PC-9 (cell line): ENCODE measurements around the gene PRDM16. TPM values are rescaled to one million over a fixed set of nuclear protein-coding genes. Genes with fewer than 3 reads are reported as not detected.

Experiments used
- BruUV-seq: library from RNA; stranded (reverse); fragments of 400-500 nt; replicated peaks from 2 replicates; lab custom pipeline; 2021; lab: Mats Ljungman, UMichigan
- CTCF ChIA-PET: fragments of 300-600 bp; sonication (Branson Sonifier 250); formaldehyde crosslinking; loops from one replicate; lab custom pipeline; 2022; ENCODE audit warnings: antibody characterized with exemption; lab: Charles Lee
- POLR2A ChIA-PET: fragments of 300-600 bp; sonication (Branson Sonifier 250); formaldehyde crosslinking; loops from one replicate; lab custom pipeline; 2022; ENCODE audit warnings: antibody characterized with exemption; ENCODE audit not compliant: unreplicated experiment; lab: Charles Lee
- DNase-seq, 2 experiments: peaks; one replicate each; pipeline versions ENCODE4 v3.0.0 to v3.0.0-alpha.2; 2015 to 2022; ENCODE audit warnings: mixed read lengths in 1 of 2
- H2AFZ ChIP-seq: fragments of 200-600 bp; sonication (generic); 2 replicates; pipeline ENCODE4 v1.8.1; 2017; ENCODE audit warnings: antibody characterized with exemption
- H3F3A ChIP-seq: fragments of 200-600 bp; sonication (generic); 2 replicates; pipeline ENCODE4 v1.8.1; 2017; ENCODE audit warnings: antibody characterized with exemption, mild to moderate bottlenecking, low read depth; ENCODE audit not compliant: insufficient read depth
- H3K27ac ChIP-seq: fragments of 200-600 bp; sonication (generic); 2 replicates; pipeline ENCODE4 v1.6.1; 2016; ENCODE audit warnings: mixed run types
- H3K27me3 ChIP-seq: fragments of 200-600 bp; sonication (generic); 2 replicates; pipeline ENCODE4 v1.6.1; 2016; ENCODE audit warnings: low read depth, mixed run types; ENCODE audit not compliant: insufficient read depth
- H3K36me3 ChIP-seq: fragments of 200-600 bp; sonication (generic); 2 replicates; pipeline ENCODE4 v1.6.1; 2016; ENCODE audit warnings: low read depth, mixed run types
- H3K4me1 ChIP-seq: fragments of 200-600 bp; sonication (generic); replicated peaks from 2 replicates; pipeline ENCODE4 v1.6.1; 2016; ENCODE audit warnings: mixed run types; ENCODE audit not compliant: insufficient read depth
- H3K4me2 ChIP-seq: fragments of 200-600 bp; sonication (generic); 2 replicates; pipeline ENCODE4 v1.6.1; 2017; ENCODE audit warnings: mixed run types
- H3K4me3 ChIP-seq: fragments of 200-600 bp; sonication (generic); 2 replicates; pipeline ENCODE4 v1.6.1; 2016; ENCODE audit warnings: mixed run types
- H3K79me2 ChIP-seq: fragments of 200-600 bp; sonication (generic); 2 replicates; pipeline ENCODE4 v1.6.1; 2017; ENCODE audit warnings: low read depth, mixed run types
- H3K9me2 ChIP-seq: fragments of 200-600 bp; sonication (generic); 2 replicates; pipeline ENCODE4 v1.8.1; 2017; ENCODE audit warnings: mild to moderate bottlenecking; ENCODE audit not compliant: insufficient read depth
- H3K9me3 ChIP-seq: fragments of 200-600 bp; sonication (generic); 2 replicates; pipeline ENCODE4 v1.8.1; 2016; ENCODE audit warnings: low read depth; ENCODE audit not compliant: insufficient read depth
- H4K20me1 ChIP-seq: fragments of 200-600 bp; sonication (generic); 2 replicates; pipeline ENCODE4 v1.8.1; 2017; ENCODE audit not compliant: insufficient read depth
- EZH2 ChIP-seq: fragments of 200-600 bp; sonication (generic); IDR thresholded peaks from 2 replicates; pipeline ENCODE4 v1.8.0; 2017; ENCODE audit warnings: antibody characterized with exemption, low read depth
- intact Hi-C: fragments of 100-400 bp; cut with micrococcal nuclease; formaldehyde crosslinking; loops from one replicate; pipeline ENCODE4 v1.10.0; 2022; ENCODE audit not compliant: unreplicated experiment
- total RNA-seq: library from RNA; stranded (reverse); gene quantifications from 2 replicates; pipeline ENCODE4 v1.2.3, GENCODE V29; 2021
- TF ChIP-seq, protein P1 (sequence below): fragments of 200-600 bp; sonication (generic); conservative IDR thresholded peaks from 2 replicates; pipeline ENCODE4 v1.6.1; 2017; ENCODE audit warnings: mixed run types, antibody characterized with exemption, mild to moderate bottlenecking, moderate library complexity

PRDM16 gene
- total RNA-seq, 1 experiment from 2014 or later = not detected

GRCh38 chr1:3022511-3022973, 46.5 kb upstream of the PRDM16 start:
- TF ChIP-seq, protein P1, sequence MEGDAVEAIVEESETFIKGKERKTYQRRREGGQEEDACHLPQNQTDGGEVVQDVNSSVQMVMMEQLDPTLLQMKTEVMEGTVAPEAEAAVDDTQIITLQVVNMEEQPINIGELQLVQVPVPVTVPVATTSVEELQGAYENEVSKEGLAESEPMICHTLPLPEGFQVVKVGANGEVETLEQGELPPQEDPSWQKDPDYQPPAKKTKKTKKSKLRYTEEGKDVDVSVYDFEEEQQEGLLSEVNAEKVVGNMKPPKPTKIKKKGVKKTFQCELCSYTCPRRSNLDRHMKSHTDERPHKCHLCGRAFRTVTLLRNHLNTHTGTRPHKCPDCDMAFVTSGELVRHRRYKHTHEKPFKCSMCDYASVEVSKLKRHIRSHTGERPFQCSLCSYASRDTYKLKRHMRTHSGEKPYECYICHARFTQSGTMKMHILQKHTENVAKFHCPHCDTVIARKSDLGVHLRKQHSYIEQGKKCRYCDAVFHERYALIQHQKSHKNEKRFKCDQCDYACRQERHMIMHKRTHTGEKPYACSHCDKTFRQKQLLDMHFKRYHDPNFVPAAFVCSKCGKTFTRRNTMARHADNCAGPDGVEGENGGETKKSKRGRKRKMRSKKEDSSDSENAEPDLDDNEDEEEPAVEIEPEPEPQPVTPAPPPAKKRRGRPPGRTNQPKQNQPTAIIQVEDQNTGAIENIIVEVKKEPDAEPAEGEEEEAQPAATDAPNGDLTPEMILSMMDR = no peak
- peak; percentile 95; the same call in 1 of the 2 replicates for TF ChIP-seq EZH2
- no peak overlapping the region for H3K4me2 ChIP-seq
- BruUV-seq = no TSS peak
- H2AFZ ChIP-seq = no peak overlapping the region
- H3K9me3 ChIP-seq = peaks cover 3% of the 10 kb centered on the region; the same call in 1 of the 2 replicates
- H3F3A ChIP-seq = no peaks in the 10 kb centered on the region
- peaks cover 78% of the 10 kb centered on the region for H3K27me3 ChIP-seq
- H3K27ac ChIP-seq = no peak overlapping the region
- no peaks in the 10 kb centered on the region for H3K4me1 ChIP-seq
- no peaks in the 10 kb centered on the region for H4K20me1 ChIP-seq
- POLR2A ChIA-PET = no interaction called here
- CTCF ChIA-PET = interaction anchor here (0.6 kb wide), 1 partner anchor 302 kb away, joined by 23 read pairs; no protein-coding TSS in a partner anchor
- H3K79me2 ChIP-seq = no peaks in the 10 kb centered on the region
- intact Hi-C loops = no loop called here
- H3K9me2 ChIP-seq = no peaks in the 10 kb centered on the region
- no peaks in the 10 kb centered on the region for H3K36me3 ChIP-seq
- H3K4me3 ChIP-seq = no peak overlapping the region
- DNase-seq = no peak

DNA sequence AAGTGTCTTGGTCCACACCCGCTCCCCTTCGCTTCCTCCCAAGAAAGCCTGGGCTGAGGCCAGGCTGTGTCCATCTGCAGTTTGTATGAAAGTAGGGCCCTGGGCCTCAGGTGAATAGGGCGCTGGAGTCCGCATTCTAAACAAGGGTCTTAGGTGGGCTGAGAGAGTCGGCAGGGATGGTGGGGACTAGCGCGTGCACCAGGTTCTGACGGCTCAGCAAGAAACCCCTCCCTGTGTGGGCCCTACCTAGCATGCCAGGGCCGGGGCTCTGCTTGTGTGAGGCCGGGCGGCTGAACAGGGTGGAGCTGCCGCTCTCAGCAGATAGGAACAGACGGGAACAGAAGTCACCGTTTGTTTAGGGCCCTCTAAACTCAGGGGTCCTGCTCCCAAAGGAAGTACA, 46.0 kb upstream of the PRDM16 start:
- H3K36me3 ChIP-seq = no peaks in the 10 kb centered on the region
- no peak overlapping the region for H3K4me3 ChIP-seq
- POLR2A ChIA-PET = no interaction called here
- H3K4me2 ChIP-seq = no peak overlapping the region
- no peaks in the 10 kb centered on the region for H4K20me1 ChIP-seq
- no peaks in the 10 kb centered on the region for H3K4me1 ChIP-seq
- H3K79me2 ChIP-seq = no peaks in the 10 kb centered on the region
- no peaks in the 10 kb centered on the region for H3K9me2 ChIP-seq
- no peak overlapping the region for H3K27ac ChIP-seq
- BruUV-seq = no TSS peak
- peaks cover 78% of the 10 kb centered on the region for H3K27me3 ChIP-seq
- intact Hi-C loops = no loop called here
- no peaks in the 10 kb centered on the region for H3F3A ChIP-seq
- H3K9me3 ChIP-seq = peaks cover 3% of the 10 kb centered on the region; the same call in 1 of the 2 replicates
- TF ChIP-seq EZH2 = no peak; the same call in 1 of the 2 replicates
- TF ChIP-seq, protein P1 = no peak
- CTCF ChIA-PET = no interaction called here
- DNase-seq = no peak
- H2AFZ ChIP-seq = no peak overlapping the region

- TF ChIP-seq, protein P1 = no peak
- no peak for TF ChIP-seq EZH2
- H3K27me3 ChIP-seq = peaks cover 79% of the 10 kb centered on the region
- no peaks in the 10 kb centered on the region for H3K4me1 ChIP-seq
- no peak for DNase-seq
- no peak overlapping the region for H2AFZ ChIP-seq
- H3F3A ChIP-seq = no peaks in the 10 kb centered on the region
- no TSS peak for BruUV-seq
- no peak overlapping the region for H3K27ac ChIP-seq
- ChIA-PET CTCF (no interaction called here), POLR2A (no interaction called here)
- intact Hi-C loops = no loop called here
- no peaks in the 10 kb centered on the region for H3K79me2 ChIP-seq
- no peaks in the 10 kb centered on the region for H3K9me2 ChIP-seq
- H3K4me2 ChIP-seq = no peak overlapping the region
- H3K36me3 ChIP-seq = no peaks in the 10 kb centered on the region
- no peaks in the 10 kb centered on the region for H4K20me1 ChIP-seq
- H3K4me3 ChIP-seq = no peak overlapping the region
- peaks cover 3% of the 10 kb centered on the region; the same call in 1 of the 2 replicates for H3K9me3 ChIP-seq
These were observed 45.0 kb upstream of the PRDM16 start for GRCh38 chr1:3024019-3024418.
